H1 (cell line): ENCODE results near the gene RTN4RL1. TPM values are rescaled to one million over a fixed set of nuclear protein-coding genes. Genes with fewer than 3 reads are reported as not detected.

Experiments used
- CTCF ChIA-PET: fragments of 300-600 bp; sonication (Branson Sonifier 250); formaldehyde crosslinking; loops from one replicate; lab custom pipeline; 2021; ENCODE audit not compliant: partially characterized antibody; lab: Charles Lee
- POLR2A ChIA-PET: fragments of 300-600 bp; sonication (Branson Sonifier 250); formaldehyde crosslinking; loops from one replicate; lab custom pipeline; 2021; ENCODE audit warnings: inconsistent platforms; ENCODE audit not compliant: partially characterized antibody; lab: Charles Lee
- DNase-seq, 2 experiments: peaks; one replicate each; pipeline versions ENCODE4 v3.0.0 to v3.0.0-alpha.2; 2010 to 2022; ENCODE audit warnings: low spot score in 2 of 2, low read depth in 1 of 2, mixed read lengths in 1 of 2
- FAIRE-seq: peaks from 2 replicates; lab custom pipeline; 2011; peaks lifted over from hg19 to GRCh38; lab: Jason Lieb, UNC
- H2AFZ ChIP-seq: 2 replicates; pipeline ENCODE4 v1.8.1; 2012; ENCODE audit warnings: low read length, inconsistent platforms
- H2AK5ac ChIP-seq: 2 replicates; pipeline ENCODE4 v1.6.1; 2013; ENCODE audit warnings: low read depth, low read length
- H2BK120ac ChIP-seq: replicated peaks from 2 replicates; pipeline ENCODE3; 2013; ENCODE audit warnings: low read depth, low read length, inconsistent platforms
- H2BK12ac ChIP-seq: 2 replicates; pipeline ENCODE4 v1.6.1; 2013; ENCODE audit warnings: low read depth, low read length
- H2BK15ac ChIP-seq: 2 replicates; pipeline ENCODE4 v1.6.1; 2013; ENCODE audit warnings: low read length
- H2BK20ac ChIP-seq: 2 replicates; pipeline ENCODE4 v1.6.1; 2013; ENCODE audit warnings: low read length
- H2BK5ac ChIP-seq: 2 replicates; pipeline ENCODE4 v1.6.1; 2013; ENCODE audit warnings: low read depth, low read length
- H3K14ac ChIP-seq: 2 replicates; pipeline ENCODE4 v1.6.1; 2013; ENCODE audit warnings: inconsistent platforms; ENCODE audit not compliant: insufficient read length
- H3K18ac ChIP-seq: 2 replicates; pipeline ENCODE4 v1.6.1; 2013; ENCODE audit warnings: low read length; ENCODE audit errors: extremely low read depth
- H3K23ac ChIP-seq: 2 replicates; pipeline ENCODE4 v1.6.1; 2013; ENCODE audit warnings: inconsistent platforms; ENCODE audit not compliant: insufficient read length
- H3K23me2 ChIP-seq: 2 replicates; pipeline ENCODE4 v1.6.1; 2013; ENCODE audit warnings: low read depth, low read length
- H3K27ac ChIP-seq: 2 replicates; pipeline ENCODE4 v1.6.1; 2011; ENCODE audit warnings: low read depth, low read length, inconsistent platforms
- H3K27me3 ChIP-seq, 4 experiments: replicated peaks in 1 of 4; 1 replicate in 1 of 4; 2 replicates in 3 of 4; pipeline versions ENCODE4 v1.6.1 to v1.8.1; 2011 to 2013; ENCODE audit warnings: low read length in 3 of 4, mild to moderate bottlenecking in 3 of 4, inconsistent platforms in 2 of 4, mixed read lengths in 2 of 4, moderate library complexity in 1 of 4; ENCODE audit not compliant: control insufficient read depth in 3 of 4, insufficient read depth in 3 of 4; ENCODE audit errors: extremely low read depth in 1 of 4
- H3K36me3 ChIP-seq, 4 experiments: 2 replicates each; pipeline versions ENCODE4 v1.6.1 to v1.8.1; 2011 to 2013; ENCODE audit warnings: mild to moderate bottlenecking in 4 of 4, low read length in 3 of 4, moderate library complexity in 2 of 4, control low read depth in 1 of 4, inconsistent platforms in 1 of 4; ENCODE audit not compliant: insufficient read depth in 4 of 4, control insufficient read depth in 2 of 4
- H3K4ac ChIP-seq: replicated peaks from 2 replicates; pipeline ENCODE3; 2013; ENCODE audit warnings: low read length, low read depth, mixed read lengths, inconsistent platforms; ENCODE audit not compliant: insufficient read length
- H3K4me1 ChIP-seq, 4 experiments: replicated peaks in 1 of 4; 1 replicate in 1 of 4; 2 replicates in 3 of 4; pipeline versions ENCODE4 v1.6.1 to v1.8.1; 2011 to 2013; ENCODE audit warnings: low read length in 3 of 4, inconsistent platforms in 2 of 4, mixed read lengths in 1 of 4; ENCODE audit not compliant: insufficient read depth in 4 of 4, control insufficient read depth in 3 of 4
- H3K4me2 ChIP-seq, 2 experiments: 2 replicates each; pipeline versions ENCODE4 v1.6.1 to v1.8.1; 2011 to 2013; ENCODE audit warnings: low read depth in 2 of 2, low read length in 2 of 2, control low read depth in 1 of 2, inconsistent platforms in 1 of 2, mild to moderate bottlenecking in 1 of 2; ENCODE audit not compliant: insufficient read depth in 1 of 2
- H3K4me3 ChIP-seq, 4 experiments: fragments of 200-600, 300-600 bp in 1 of 4; sonication (generic), shearing (Covaris generic), sonication (Bioruptor Twin) in 1 of 4; 2 replicates each; pipeline versions ENCODE4 v1.5.1 to v1.8.1; 2011 to 2016; ENCODE audit warnings: low read length in 4 of 4, low read depth in 3 of 4, control low read depth in 2 of 4, inconsistent platforms in 2 of 4, mild to moderate bottlenecking in 2 of 4, mixed read lengths in 1 of 4, moderate library complexity in 1 of 4; ENCODE audit not compliant: insufficient read depth in 2 of 4; ENCODE audit errors: extremely low read depth in 1 of 4
- H3K56ac ChIP-seq: replicated peaks from 2 replicates; pipeline ENCODE3; 2013; ENCODE audit warnings: low read depth, mild to moderate bottlenecking, mixed read lengths, low read length, inconsistent platforms; ENCODE audit not compliant: insufficient read length
- H3K79me1 ChIP-seq: 2 replicates; pipeline ENCODE4 v1.6.1; 2013; ENCODE audit warnings: low read depth, low read length, control low read depth
- H3K79me2 ChIP-seq, 2 experiments: 2 replicates each; pipeline versions ENCODE4 v1.6.1 to v1.8.1; 2012 to 2013; ENCODE audit warnings: low read length in 2 of 2, mild to moderate bottlenecking in 2 of 2, inconsistent platforms in 1 of 2; ENCODE audit not compliant: insufficient read depth in 2 of 2, control insufficient read depth in 1 of 2
- H3K9ac ChIP-seq, 4 experiments: replicated peaks in 1 of 4; 1 replicate in 1 of 4; 2 replicates in 3 of 4; pipeline versions ENCODE4 v1.6.1 to v1.8.1; 2011 to 2013; ENCODE audit warnings: low read depth in 3 of 4, low read length in 3 of 4, control low read depth in 2 of 4, mild to moderate bottlenecking in 2 of 4, moderate library complexity in 2 of 4, inconsistent platforms in 1 of 4; ENCODE audit errors: extremely low read depth in 1 of 4
- H3K9me3 ChIP-seq, 2 experiments: 2 replicates each; pipeline versions ENCODE4 v1.6.1 to v1.8.1; 2012 to 2013; ENCODE audit warnings: mild to moderate bottlenecking in 2 of 2, moderate library complexity in 2 of 2, control low read depth in 1 of 2, inconsistent platforms in 1 of 2, low read depth in 1 of 2, low read length in 1 of 2, mixed read lengths in 1 of 2; ENCODE audit not compliant: insufficient read depth in 2 of 2
- H4K20me1 ChIP-seq, 2 experiments: replicated peaks in 1 of 2; 2 replicates each; pipeline versions ENCODE3 to v1.8.1; 2011 to 2013; ENCODE audit warnings: inconsistent platforms in 2 of 2, low read length in 2 of 2, mild to moderate bottlenecking in 1 of 2; ENCODE audit not compliant: insufficient read depth in 2 of 2, control insufficient read depth in 1 of 2
- H4K5ac ChIP-seq: 2 replicates; pipeline ENCODE4 v1.6.1; 2013; ENCODE audit warnings: low read length, low read depth, mixed read lengths, inconsistent platforms; ENCODE audit not compliant: insufficient read length
- H4K8ac ChIP-seq: 2 replicates; pipeline ENCODE4 v1.8.0; 2013; ENCODE audit warnings: mild to moderate bottlenecking, moderate library complexity, low read length, inconsistent platforms; ENCODE audit not compliant: insufficient read depth; ENCODE audit errors: extremely low read depth
- H4K91ac ChIP-seq: replicated peaks from 2 replicates; pipeline ENCODE3; 2013; ENCODE audit warnings: low read length, mixed read lengths, inconsistent platforms; ENCODE audit not compliant: insufficient read length
- ATF2 ChIP-seq: IDR thresholded peaks from 2 replicates; pipeline ENCODE4 v1.6.1; 2012; ENCODE audit warnings: low read length, inconsistent platforms
- BCL11A ChIP-seq, 2 experiments: IDR thresholded peaks; one replicate each; pipeline ENCODE4 v1.6.1; 2011; ENCODE audit warnings: low read depth in 2 of 2, low read length in 2 of 2, mild to moderate bottlenecking in 2 of 2
- CTCF ChIP-seq, 3 experiments: IDR thresholded peaks; 1 replicate in 2 of 3; 2 replicates in 1 of 3; pipeline versions ENCODE4 v1.5.1 to v1.6.1; 2011; ENCODE audit warnings: low read length in 3 of 3, mild to moderate bottlenecking in 3 of 3, inconsistent platforms in 2 of 3, low read depth in 1 of 3, moderate library complexity in 1 of 3; ENCODE audit not compliant: insufficient read depth in 1 of 3; ENCODE audit errors: control extremely low read depth in 1 of 3
- JUND ChIP-seq: IDR thresholded peaks from 2 replicates; pipeline ENCODE4 v1.6.1; 2011; ENCODE audit warnings: mild to moderate bottlenecking, improper control_type of control experiment, low read length
- SP2 ChIP-seq: IDR thresholded peaks from 2 replicates; pipeline ENCODE4 v1.6.1; 2012; ENCODE audit warnings: mild to moderate bottlenecking, low read length, inconsistent platforms
- WGBS, 2 experiments: shearing (Covaris generic) in 1 of 2; methylation state at CpG; one replicate each; pipeline versions ENCODE4 v1.1.6 to v1.1.7; 2013 to 2015; ENCODE audit warnings: low lambda C conversion rate in 2 of 2, mixed read lengths in 2 of 2, inconsistent platforms in 1 of 2, low coverage in 1 of 2, missing lambda C conversion rate in 1 of 2; ENCODE audit not compliant: insufficient replicate concordance in 2 of 2, insufficient coverage in 1 of 2, insufficient read length in 1 of 2; ENCODE audit errors: extremely low coverage in 1 of 2, missing lambda C conversion rate in 1 of 2; 5-methylcytosine and 5-hydroxymethylcytosine counted together
- polyA plus RNA-seq, 7 experiments: library from polyadenylated mRNA; depleted of rRNA in 3 of 7; stranded (reverse) in 5 of 7; unstranded in 2 of 7; fragments of >200 nt in 5 of 7; fragments of 200-250 nt in 2 of 7; gene quantifications; 1 replicate in 5 of 7; 2 replicates in 1 of 7; 4 replicates in 1 of 7; pipeline versions ENCODE4 v1.2.1 to v1.2.3, GENCODE V29; 2011 to 2013; ENCODE audit warnings: missing spikeins in 2 of 7, mixed read lengths in 2 of 7
- total RNA-seq: library from RNA; stranded (reverse); fragmentation: NEBNext Ultra II Directional; extraction: Animal tissue kit (Norgen Biotek cat#: 25700); gene quantifications from 2 replicates; pipeline ENCODE4 v1.2.1, GENCODE V29; 2021

RTN4RL1 gene
- total and polyA plus RNA-seq, 2 of the 8 experiments (the other 6 are each of a cell fraction or from before 2014, with no cell fraction given) = 0.09 TPM; not detected in 1

- Histone ChIP-seq H3K23me2 (peaks cover 6% of the 10 kb centered on the region; the same call in 1 of the 2 replicates), H4K20me1 (peaks cover 17 to 24% of the 10 kb centered on the region in 2 experiments), H3K9ac (no peak overlapping the region), H2BK20ac (no peak overlapping the region), H4K8ac (peak overlapping the region; percentile 76; the same call in 1 of the 2 replicates), H3K14ac (no peak overlapping the region), H3K9me3 (peaks cover 0 to 7% of the 10 kb centered on the region in 2 experiments; a peak in 1 of 4 replicates), H3K23ac (no peak overlapping the region), H4K91ac (no peak overlapping the region), H3K4me3 (peak overlapping the region in 2 of 4 experiments; percentile 2 to 54; a peak in 4 of 8 replicates), H3K4ac (no peak overlapping the region), H3K36me3 (peaks cover 0 to 15% (median 0%) of the 10 kb centered on the region in 4 experiments; a peak in 1 of 8 replicates), H3K27me3 (peaks cover 67 to 93% (median 86%) of the 10 kb centered on the region in 4 experiments), H3K79me1 (no peaks in the 10 kb centered on the region), H2BK5ac (no peak overlapping the region), H3K4me2 (peak overlapping the region; percentile 52 to 62), H3K4me1 (peaks cover 0 to 20% (median 11%) of the 10 kb centered on the region in 4 experiments; a peak in 5 of 7 replicates), H3K56ac (no peak overlapping the region), H2BK15ac (no peak overlapping the region), H2BK120ac (no peak overlapping the region), H4K5ac (no peak overlapping the region), H2AK5ac (no peak overlapping the region), H3K79me2 (no peaks in the 10 kb centered on the region), H3K27ac (no peak overlapping the region), H2BK12ac (no peak overlapping the region), H3K18ac (peak overlapping the region; percentile 32), H2AFZ (no peak overlapping the region)
- DNase-seq (peak in 1 of 2 experiments; percentile 68), FAIRE-seq (no peak)
- ChIA-PET POLR2A (interaction anchor here (0.5 to 2.6 kb wide), 3 partner anchors 122 to 293 kb away, joined by 3 to 7 read pairs (median 3); partner anchors contain the start of gene TSR1), CTCF (interaction anchor here (0.7 to 9.3 kb wide), 19 partner anchors 8 to 190 kb away, joined by 3 to 122 read pairs (median 4); no protein-coding TSS in a partner anchor)
- WGBS, 2 experiments = 15% methylated on average over 66 of the region's 85 CpGs; no CpG with 5 or more reads in 1 of the 2 experiments
- TF ChIP-seq BCL11A (IDR thresholded peaks at IDR 0.05; ENCODE audit: low read depth in 2 of 2, low read length in 2 of 2) (no peak), ATF2 (no peak), CTCF (IDR thresholded peaks at IDR 0.05; ENCODE audit: control extremely low read depth in 1 of 3, insufficient read depth in 1 of 3, low read depth in 1 of 3, low read length in 3 of 3) (peak in 2 of 3 experiments; percentile 20 to 23; a peak in 2 of 4 replicates), JUND (no peak), SP2 (no peak)
These were observed 31.4 kb upstream of the RTN4RL1 start for GRCh38 chr17:2056206-2057174.
